Activated naive CD4-positive, alpha-beta T cell treated with anti-CD3 and anti-CD28 coated beads, Interleukin-2, amount 50 U/mL, for 24 hours (primary cell): ENCODE data around the gene CACNG1.
A peak's percentile ranks its signal among the peaks of the same experiment; 100 is the strongest.
"Not testable (repeated sequence)": the region's sequence is repeated elsewhere in the genome, so short reads cannot be mapped to it uniquely, and the experiment has no call there.

ENCODE experiments used
- H3K27ac Mint-ChIP-seq: one replicate; pipeline ENCODE4 v1.8.0; 2021; ENCODE audit warnings: mild to moderate bottlenecking, mixed read lengths
- H3K27me3 Mint-ChIP-seq: one replicate; pipeline ENCODE4 v1.8.0; 2021; ENCODE audit warnings: mixed read lengths
- H3K36me3 Mint-ChIP-seq: one replicate; pipeline ENCODE4 v1.8.0; 2021; ENCODE audit warnings: mixed read lengths
- H3K4me1 Mint-ChIP-seq: one replicate; pipeline ENCODE4 v1.8.0; 2021; ENCODE audit warnings: mixed read lengths
- H3K4me3 Mint-ChIP-seq: one replicate; pipeline ENCODE4 v1.8.0; 2021; ENCODE audit warnings: mild to moderate bottlenecking, mixed read lengths
- H3K9me3 Mint-ChIP-seq: one replicate; pipeline ENCODE4 v1.8.0; 2021; ENCODE audit warnings: mixed read lengths

CACNG1 gene

DNA sequence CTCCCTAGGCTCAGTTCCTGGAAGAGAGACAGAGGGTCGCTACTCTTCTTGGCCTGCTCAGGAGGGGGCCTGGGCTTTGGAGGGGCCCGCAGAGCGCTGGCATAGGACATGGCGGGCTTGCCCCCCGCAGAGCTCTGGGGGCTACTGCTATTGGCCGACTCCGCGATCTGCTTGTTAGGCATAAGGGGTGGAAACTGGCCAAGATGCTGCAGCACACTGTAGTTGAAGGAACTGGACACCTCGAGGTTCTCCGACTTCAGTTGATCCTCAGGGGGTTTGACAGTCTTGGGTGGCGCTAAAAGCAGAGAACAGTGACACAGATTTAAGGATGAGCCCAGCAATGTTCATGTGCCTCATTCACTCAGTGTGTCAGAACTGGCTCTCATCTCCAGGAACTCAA is 33.9 kb downstream of the CACNG1 start:
- no peak overlapping the region for H3K4me3 Mint-ChIP-seq
- no peaks in the 10 kb centered on the region for H3K9me3 Mint-ChIP-seq
- H3K27me3 Mint-ChIP-seq: no peaks in the 10 kb centered on the region
- H3K27ac Mint-ChIP-seq: no peak overlapping the region
- peaks cover 19% of the 10 kb centered on the region for H3K36me3 Mint-ChIP-seq
- peaks cover 21% of the 10 kb centered on the region for H3K4me1 Mint-ChIP-seq

GRCh38 chr17:67079491-67079890 is 35.1 kb downstream of the CACNG1 start:
- H3K27ac Mint-ChIP-seq: no peak overlapping the region
- H3K4me1 Mint-ChIP-seq: peaks cover 27% of the 10 kb centered on the region
- no peaks in the 10 kb centered on the region for H3K9me3 Mint-ChIP-seq
- peaks cover 15% of the 10 kb centered on the region for H3K36me3 Mint-ChIP-seq
- H3K4me3 Mint-ChIP-seq: no peak overlapping the region
- H3K27me3 Mint-ChIP-seq: no peaks in the 10 kb centered on the region

- H3K4me1 Mint-ChIP-seq: peaks cover 31% of the 10 kb centered on the region
- H3K27ac Mint-ChIP-seq: no peak overlapping the region
- peaks cover 18% of the 10 kb centered on the region for H3K36me3 Mint-ChIP-seq
- no peak overlapping the region for H3K4me3 Mint-ChIP-seq
- no peaks in the 10 kb centered on the region for H3K27me3 Mint-ChIP-seq
- H3K9me3 Mint-ChIP-seq: no peaks in the 10 kb centered on the region
Measured at GRCh38 chr17:67080804-67081203, 36.5 kb downstream of the CACNG1 start.

GRCh38 chr17:67082107-67082506 is 37.8 kb downstream of the CACNG1 start:
- no peaks in the 10 kb centered on the region for H3K27me3 Mint-ChIP-seq
- H3K4me3 Mint-ChIP-seq: peak overlapping the region; percentile 23
- H3K9me3 Mint-ChIP-seq: no peaks in the 10 kb centered on the region
- H3K36me3 Mint-ChIP-seq: peaks cover 14% of the 10 kb centered on the region
- H3K27ac Mint-ChIP-seq: peak overlapping the region; percentile 68
- peaks cover 35% of the 10 kb centered on the region for H3K4me1 Mint-ChIP-seq

GRCh38 chr17:67085406-67085805 is 41.1 kb downstream of the CACNG1 start:
- Mint-ChIP-seq H3K9me3 (no peaks in the 10 kb centered on the region), H3K4me3 (no peak overlapping the region), H3K27me3 (no peaks in the 10 kb centered on the region), H3K4me1 (peaks cover 42% of the 10 kb centered on the region), H3K27ac (no peak overlapping the region), H3K36me3 (peaks cover 12% of the 10 kb centered on the region)

- Mint-ChIP-seq H3K9me3 (no peaks in the 10 kb centered on the region), H3K4me3 (no peak overlapping the region), H3K36me3 (peaks cover 18% of the 10 kb centered on the region), H3K4me1 (peaks cover 47% of the 10 kb centered on the region), H3K27ac (no peak overlapping the region), H3K27me3 (no peaks in the 10 kb centered on the region)
Measured at GRCh38 chr17:67088639-67089038, 44.3 kb downstream of the CACNG1 start.

- H3K36me3 Mint-ChIP-seq: peaks cover 20% of the 10 kb centered on the region
- H3K27ac Mint-ChIP-seq: no peak overlapping the region
- H3K9me3 Mint-ChIP-seq: no peaks in the 10 kb centered on the region
- H3K4me3 Mint-ChIP-seq: no peak overlapping the region
- H3K4me1 Mint-ChIP-seq: peaks cover 56% of the 10 kb centered on the region
- no peaks in the 10 kb centered on the region for H3K27me3 Mint-ChIP-seq
Measured at GRCh38 chr17:67090341-67090740, 46.0 kb downstream of the CACNG1 start.

DNA sequence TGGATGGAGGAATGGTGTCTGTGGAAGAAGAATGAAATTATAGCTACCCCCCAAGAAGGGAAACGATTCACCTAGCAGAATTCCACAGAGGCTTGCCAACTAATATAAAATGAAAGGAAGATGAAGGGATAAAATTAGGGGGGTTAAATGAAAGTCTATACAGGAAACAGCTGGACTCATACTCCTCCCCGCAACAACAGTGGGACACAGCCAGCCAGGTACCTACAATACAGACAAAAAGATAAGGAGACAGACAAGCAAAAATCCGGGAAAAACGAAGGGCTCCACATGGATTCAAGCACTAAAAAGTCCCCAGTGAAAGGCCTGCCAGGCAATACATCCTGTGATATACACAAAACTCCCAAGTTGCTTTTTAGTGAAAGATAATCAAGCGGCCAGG is 47.9 kb downstream of the CACNG1 start:
- H3K27ac Mint-ChIP-seq: no peak overlapping the region
- H3K27me3 Mint-ChIP-seq: no peaks in the 10 kb centered on the region
- no peak overlapping the region for H3K4me3 Mint-ChIP-seq
- H3K4me1 Mint-ChIP-seq: peaks cover 62% of the 10 kb centered on the region
- H3K36me3 Mint-ChIP-seq: peaks cover 23% of the 10 kb centered on the region
- H3K9me3 Mint-ChIP-seq: no peaks in the 10 kb centered on the region

GRCh38 chr17:67092710-67093109 is 48.4 kb downstream of the CACNG1 start:
- not testable (repeated sequence) for H3K27me3 Mint-ChIP-seq, H3K9me3 Mint-ChIP-seq, H3K27ac Mint-ChIP-seq, H3K4me3 Mint-ChIP-seq
- Mint-ChIP-seq H3K4me1 (peaks cover 64% of the 10 kb centered on the region), H3K36me3 (peaks cover 25% of the 10 kb centered on the region)

DNA sequence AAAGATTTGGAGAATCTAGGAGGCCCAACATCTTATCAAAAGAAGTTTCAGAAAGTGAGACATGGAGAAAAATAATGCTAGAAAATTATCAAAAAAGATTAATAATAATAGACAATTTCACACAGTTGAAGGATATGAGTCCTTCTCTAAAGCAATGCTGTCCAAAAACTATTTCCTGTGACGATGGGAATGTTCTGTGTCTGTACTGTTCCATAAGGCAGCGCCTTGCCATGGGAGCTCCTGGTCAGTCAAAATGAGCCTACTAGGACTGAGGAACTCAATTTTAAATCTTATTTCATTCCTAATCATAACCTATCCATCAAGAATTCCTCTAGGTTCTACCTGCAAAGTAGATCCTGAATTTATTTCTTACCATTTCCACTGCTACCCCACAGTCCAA is 49.0 kb downstream of the CACNG1 start:
- Mint-ChIP-seq H3K36me3 (peaks cover 29% of the 10 kb centered on the region), H3K4me1 (peaks cover 68% of the 10 kb centered on the region), H3K9me3 (no peaks in the 10 kb centered on the region), H3K27ac (no peak overlapping the region), H3K27me3 (no peaks in the 10 kb centered on the region), H3K4me3 (no peak overlapping the region)

DNA sequence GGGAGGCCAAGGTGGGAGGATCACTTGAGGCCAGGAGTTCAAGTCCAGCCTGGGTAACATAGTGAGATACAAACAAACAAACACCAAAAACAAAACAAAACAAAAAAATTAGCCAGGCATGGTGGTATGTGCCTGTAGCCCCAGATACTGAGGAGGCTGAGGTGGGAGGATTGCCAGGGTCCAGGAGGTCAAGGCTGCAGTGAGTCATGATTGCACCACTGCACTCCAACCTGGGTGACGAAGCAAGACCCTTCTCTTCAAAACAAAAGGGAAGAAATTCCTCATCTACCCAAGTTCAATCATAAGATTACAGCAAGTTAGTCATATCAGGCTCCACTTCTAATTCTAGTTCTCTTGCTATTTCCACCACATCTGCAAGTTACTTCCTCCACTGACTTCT is 50.9 kb downstream of the CACNG1 start:
- Mint-ChIP-seq H3K36me3 (peaks cover 27% of the 10 kb centered on the region), H3K4me1 (peaks cover 67% of the 10 kb centered on the region), H3K27ac (peak overlapping the region; percentile 23)
- H3K9me3 Mint-ChIP-seq, H3K27me3 Mint-ChIP-seq, H3K4me3 Mint-ChIP-seq: not testable (repeated sequence)

GRCh38 chr17:67095803-67096202 is 51.4 kb downstream of the CACNG1 start:
- Mint-ChIP-seq H3K36me3 (peaks cover 26% of the 10 kb centered on the region), H3K27ac (peak overlapping the region; percentile 23), H3K27me3 (no peaks in the 10 kb centered on the region), H3K9me3 (no peaks in the 10 kb centered on the region), H3K4me3 (no peak overlapping the region), H3K4me1 (peaks cover 66% of the 10 kb centered on the region)

GRCh38 chr17:67096609-67097008 is 52.3 kb downstream of the CACNG1 start:
- H3K4me1 Mint-ChIP-seq: peaks cover 69% of the 10 kb centered on the region
- no peak overlapping the region for H3K27ac Mint-ChIP-seq
- H3K4me3 Mint-ChIP-seq: no peak overlapping the region
- H3K36me3 Mint-ChIP-seq: peaks cover 25% of the 10 kb centered on the region
- no peaks in the 10 kb centered on the region for H3K27me3 Mint-ChIP-seq
- no peaks in the 10 kb centered on the region for H3K9me3 Mint-ChIP-seq

- Mint-ChIP-seq H3K36me3 (peaks cover 28% of the 10 kb centered on the region), H3K27ac (no peak overlapping the region), H3K4me3 (no peak overlapping the region)
Measured at GRCh38 chr17:67098006-67098405, 53.7 kb downstream of the CACNG1 start.

GRCh38 chr17:67104641-67105040 is 60.3 kb downstream of the CACNG1 start:
- not testable (repeated sequence) for H3K9me3 Mint-ChIP-seq, H3K4me3 Mint-ChIP-seq, H3K27me3 Mint-ChIP-seq, H3K27ac Mint-ChIP-seq
- peaks cover 54% of the 10 kb centered on the region for H3K4me1 Mint-ChIP-seq
- peaks cover 37% of the 10 kb centered on the region for H3K36me3 Mint-ChIP-seq

More at GRCh38 chr17:67098006-67098405, 53.7 kb downstream of the CACNG1 start:
- Mint-ChIP-seq H3K9me3 (no peaks in the 10 kb centered on the region), H3K27me3 (no peaks in the 10 kb centered on the region), H3K4me1 (peaks cover 68% of the 10 kb centered on the region)

DNA sequence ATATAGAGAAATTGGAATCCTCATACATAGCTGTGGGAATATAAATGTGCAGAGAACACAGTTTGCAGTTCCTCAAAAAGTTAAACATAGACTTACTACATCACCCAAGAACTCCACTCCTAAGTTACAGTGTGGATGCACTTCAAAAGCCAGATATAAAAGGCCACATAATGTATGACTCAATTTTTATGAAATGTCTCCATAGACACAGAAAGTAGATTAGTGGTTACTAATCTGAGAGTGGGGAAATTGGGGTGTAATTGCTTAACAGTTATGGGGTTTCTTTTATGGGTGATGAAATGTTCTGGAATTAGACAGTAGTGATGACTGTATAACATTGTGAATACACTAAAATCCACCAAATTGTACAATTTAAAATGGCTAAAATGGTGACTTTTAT is 60.9 kb downstream of the CACNG1 start:
- Mint-ChIP-seq H3K27ac (peak overlapping the region; percentile 70), H3K4me3 (no peak overlapping the region), H3K9me3 (no peaks in the 10 kb centered on the region), H3K27me3 (no peaks in the 10 kb centered on the region), H3K36me3 (peaks cover 37% of the 10 kb centered on the region), H3K4me1 (peaks cover 50% of the 10 kb centered on the region)
